Neural cell (in vitro differentiated cells): ENCODE measurements around the gene MGME1.

Source experiments
- EP300 ChIP-seq: fragments of 450-650 bp; conservative IDR thresholded peaks from 2 replicates; pipeline ENCODE4 v1.6.1; 2014; ENCODE audit warnings: antibody characterized with exemption, mild to moderate bottlenecking, moderate library complexity; ENCODE audit not compliant: poor library complexity, severe bottlenecking
- EZH2 ChIP-seq: fragments of 200-600, 300-800 bp; shearing (Covaris generic), sonication (generic); IDR thresholded peaks from 2 replicates; pipeline ENCODE4 v1.6.1; 2014; ENCODE audit warnings: antibody characterized with exemption, low read length, borderline replicate concordance, mild to moderate bottlenecking; ENCODE audit not compliant: insufficient read depth, poor library complexity, severe bottlenecking
- TF ChIP-seq, protein P1 (sequence below): fragments of 450-650 bp; IDR thresholded peaks from 2 replicates; pipeline ENCODE4 v1.5.1; 2014; ENCODE audit warnings: antibody characterized with exemption, mild to moderate bottlenecking, moderate library complexity; ENCODE audit not compliant: poor library complexity, severe bottlenecking

DNA sequence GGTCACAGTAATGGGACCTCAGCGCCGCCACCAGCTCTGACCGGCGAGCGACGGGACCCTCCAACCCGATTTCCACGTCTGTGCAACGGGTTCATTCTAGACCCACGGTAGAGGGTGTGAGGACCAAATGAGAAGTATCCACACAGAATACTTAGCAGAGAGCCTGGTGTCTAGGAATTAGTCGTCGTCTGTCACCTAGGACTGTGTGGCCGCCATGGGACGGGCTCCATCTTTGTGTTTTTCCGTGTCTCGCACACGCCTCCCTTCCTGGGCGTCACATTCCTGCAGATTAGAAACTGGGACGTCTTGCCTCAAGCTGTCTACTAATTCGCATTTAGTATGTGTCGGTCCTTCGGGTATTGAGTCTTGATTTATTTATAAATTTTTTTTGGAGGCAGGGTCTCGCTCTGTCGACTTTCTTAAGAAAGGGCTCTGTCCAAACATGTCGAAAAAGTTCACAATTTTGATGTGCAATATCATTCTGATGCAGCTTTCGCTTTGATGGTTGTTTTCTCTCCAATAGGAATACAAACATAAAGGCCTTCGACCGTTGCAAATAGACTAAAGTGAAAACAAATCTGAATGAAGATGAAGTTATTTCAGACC, 563 bp downstream of the MGME1 start:
- TF ChIP-seq, protein P1, sequence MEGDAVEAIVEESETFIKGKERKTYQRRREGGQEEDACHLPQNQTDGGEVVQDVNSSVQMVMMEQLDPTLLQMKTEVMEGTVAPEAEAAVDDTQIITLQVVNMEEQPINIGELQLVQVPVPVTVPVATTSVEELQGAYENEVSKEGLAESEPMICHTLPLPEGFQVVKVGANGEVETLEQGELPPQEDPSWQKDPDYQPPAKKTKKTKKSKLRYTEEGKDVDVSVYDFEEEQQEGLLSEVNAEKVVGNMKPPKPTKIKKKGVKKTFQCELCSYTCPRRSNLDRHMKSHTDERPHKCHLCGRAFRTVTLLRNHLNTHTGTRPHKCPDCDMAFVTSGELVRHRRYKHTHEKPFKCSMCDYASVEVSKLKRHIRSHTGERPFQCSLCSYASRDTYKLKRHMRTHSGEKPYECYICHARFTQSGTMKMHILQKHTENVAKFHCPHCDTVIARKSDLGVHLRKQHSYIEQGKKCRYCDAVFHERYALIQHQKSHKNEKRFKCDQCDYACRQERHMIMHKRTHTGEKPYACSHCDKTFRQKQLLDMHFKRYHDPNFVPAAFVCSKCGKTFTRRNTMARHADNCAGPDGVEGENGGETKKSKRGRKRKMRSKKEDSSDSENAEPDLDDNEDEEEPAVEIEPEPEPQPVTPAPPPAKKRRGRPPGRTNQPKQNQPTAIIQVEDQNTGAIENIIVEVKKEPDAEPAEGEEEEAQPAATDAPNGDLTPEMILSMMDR, result peak; percentile 24
- TF ChIP-seq EP300, result no peak
- no peak for TF ChIP-seq EZH2
